ENCODE data around the gene MRPS18A.

GRCh38 chr6:43682724-43683429, 4.7 kb downstream of the MRPS18A start:
- TF ChIP-seq EZH2 (IDR thresholded peaks at IDR 0.05) (no peak), POLR2AphosphoS5 (IDR thresholded peaks at IDR 0.05; ENCODE audit: borderline replicate concordance, low read depth, low read length) (no peak), FOXP2 (optimal IDR thresholded peaks at IDR 0.05; ENCODE audit: control extremely low read depth, extremely low read length, insufficient read depth) (no peak)

All from SK-N-MC (cell line).